Natural killer cell (primary cell): ENCODE results near the gene RASGRF2. TPM values are rescaled to one million over a fixed set of nuclear protein-coding genes. Genes with fewer than 3 reads are reported as not detected.
"Not testable (repeated sequence)": the region's sequence is repeated elsewhere in the genome, so short reads cannot be mapped to it uniquely, and the experiment has no call there.

Source experiments
- ATAC-seq, 3 donors: fragments of 150-1000 bp in 2 of 3; fragments of 200-7000 bp in 1 of 3; cut with Tn5 transposase; 1 replicate in 1 of 3; 2 replicates in 2 of 3; pipeline ENCODE4 v1.10.0; 2021; ENCODE audit warnings: mild to moderate bottlenecking in 2 of 3, moderate library complexity in 2 of 3
- DNase-seq, 2 donors: peaks; one replicate each; pipeline versions ENCODE4 v3.0.0 to v3.0.0-alpha.2; 2013 to 2021; ENCODE audit warnings: mixed read lengths in 1 of 2
- H3K27ac ChIP-seq: one replicate; pipeline ENCODE4 v1.5.1; 2013; ENCODE audit warnings: mild to moderate bottlenecking, low read length
- H3K27me3 ChIP-seq: one replicate; pipeline ENCODE4 v1.6.1; 2013; ENCODE audit warnings: low read length; ENCODE audit not compliant: control insufficient read depth, insufficient read depth
- H3K36me3 ChIP-seq: one replicate; pipeline ENCODE4 v1.6.1; 2013; ENCODE audit warnings: low read length; ENCODE audit not compliant: control insufficient read depth, insufficient read depth
- H3K4me1 ChIP-seq: one replicate; pipeline ENCODE4 v1.6.1; 2013; ENCODE audit warnings: low read length; ENCODE audit not compliant: control insufficient read depth, insufficient read depth
- H3K4me3 ChIP-seq: one replicate; pipeline ENCODE4 v1.5.1; 2013; ENCODE audit warnings: low read length
- H3K9me3 ChIP-seq: one replicate; pipeline ENCODE4 v1.6.1; 2013; ENCODE audit warnings: low read length; ENCODE audit not compliant: control insufficient read depth, insufficient read depth
- H3K27ac Mint-ChIP-seq, 2 donors: one replicate each; pipeline ENCODE4 v1.8.0; 2022; ENCODE audit warnings: mild to moderate bottlenecking in 2 of 2, mixed read lengths in 2 of 2, moderate library complexity in 1 of 2
- H3K27me3 Mint-ChIP-seq, 2 donors: one replicate each; pipeline ENCODE4 v1.8.0; 2022; ENCODE audit warnings: low read depth in 2 of 2, mixed read lengths in 2 of 2
- H3K36me3 Mint-ChIP-seq: one replicate; pipeline ENCODE4 v1.8.0; 2022; ENCODE audit warnings: mixed read lengths
- H3K4me1 Mint-ChIP-seq, 2 donors: one replicate each; pipeline ENCODE4 v1.8.0; 2022; ENCODE audit warnings: mixed read lengths in 2 of 2
- H3K4me3 Mint-ChIP-seq: one replicate; pipeline ENCODE4 v1.8.0; 2022; ENCODE audit warnings: mild to moderate bottlenecking, moderate library complexity, mixed read lengths
- H3K9me3 Mint-ChIP-seq, 2 donors: one replicate each; pipeline ENCODE4 v1.8.0; 2022; ENCODE audit warnings: mixed read lengths in 2 of 2
- WGBS: methylation state at CpG from one replicate; pipeline ENCODE4 v1.1.7; 2013; ENCODE audit warnings: missing lambda C conversion rate; ENCODE audit not compliant: insufficient coverage; 5-methylcytosine and 5-hydroxymethylcytosine counted together
- intact Hi-C: fragments of 100-400 bp; cut with micrococcal nuclease; formaldehyde crosslinking; loops from one replicate; pipeline ENCODE4 v1.14.2; 2022
- total RNA-seq, 4 donors: library from RNA; stranded (reverse); fragments of 120-200 nt in 1 of 4; gene quantifications; one replicate each; pipeline versions ENCODE4 v1.2.3 to v1.2.4, GENCODE V29; 2013 to 2022
- TF ChIP-seq, protein P1 (sequence below): fragments of 200-600 bp; IDR thresholded peaks from one replicate; pipeline ENCODE4 v1.8.0; 2022; ENCODE audit warnings: antibody characterized with exemption

The RASGRF2 gene
- total RNA-seq, 3 donors from 2014 or later (not counting 1 experiment from before 2014, with no cell fraction given): 5.6 to 10.1 (median 6.1) TPM

DNA sequence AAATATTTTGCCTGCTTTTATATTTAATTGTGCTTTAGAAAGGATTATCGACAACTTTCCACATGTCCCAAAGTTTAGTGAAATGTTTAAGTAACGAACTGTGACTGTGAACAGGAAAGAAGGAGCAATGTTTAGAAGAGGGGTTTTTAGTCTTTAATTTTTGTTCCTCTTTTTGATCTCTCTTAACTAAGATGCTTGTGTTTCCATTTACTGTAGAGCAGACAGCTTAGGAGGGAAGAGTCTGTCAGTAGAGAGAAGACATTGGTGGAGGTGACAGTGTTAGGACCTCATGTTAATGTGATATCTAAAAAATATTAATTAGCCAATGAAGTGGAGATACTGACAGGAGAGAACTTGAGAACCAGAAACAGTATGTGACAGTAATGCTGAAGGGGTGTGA lies 92.2 kb downstream of the RASGRF2 start:
- ATAC-seq: no peak
- Histone ChIP-seq H3K27ac (no peak overlapping the region), H3K4me3 (no peak overlapping the region), H3K27me3 (no peaks in the 10 kb centered on the region), H3K36me3 (no peaks in the 10 kb centered on the region), H3K9me3 (no peaks in the 10 kb centered on the region), H3K4me1 (no peaks in the 10 kb centered on the region)
- Mint-ChIP-seq H3K9me3 (no peaks in the 10 kb centered on the region), H3K27ac (no peak overlapping the region), H3K27me3 (peaks cover 0 to 11% of the 10 kb centered on the region in 2 donors), H3K4me1 (no peaks in the 10 kb centered on the region), H3K4me3 (no peak overlapping the region), H3K36me3 (no peaks in the 10 kb centered on the region)
- 57% methylated on average over 2 of the region's 2 CpGs for WGBS
- TF ChIP-seq, protein P1, sequence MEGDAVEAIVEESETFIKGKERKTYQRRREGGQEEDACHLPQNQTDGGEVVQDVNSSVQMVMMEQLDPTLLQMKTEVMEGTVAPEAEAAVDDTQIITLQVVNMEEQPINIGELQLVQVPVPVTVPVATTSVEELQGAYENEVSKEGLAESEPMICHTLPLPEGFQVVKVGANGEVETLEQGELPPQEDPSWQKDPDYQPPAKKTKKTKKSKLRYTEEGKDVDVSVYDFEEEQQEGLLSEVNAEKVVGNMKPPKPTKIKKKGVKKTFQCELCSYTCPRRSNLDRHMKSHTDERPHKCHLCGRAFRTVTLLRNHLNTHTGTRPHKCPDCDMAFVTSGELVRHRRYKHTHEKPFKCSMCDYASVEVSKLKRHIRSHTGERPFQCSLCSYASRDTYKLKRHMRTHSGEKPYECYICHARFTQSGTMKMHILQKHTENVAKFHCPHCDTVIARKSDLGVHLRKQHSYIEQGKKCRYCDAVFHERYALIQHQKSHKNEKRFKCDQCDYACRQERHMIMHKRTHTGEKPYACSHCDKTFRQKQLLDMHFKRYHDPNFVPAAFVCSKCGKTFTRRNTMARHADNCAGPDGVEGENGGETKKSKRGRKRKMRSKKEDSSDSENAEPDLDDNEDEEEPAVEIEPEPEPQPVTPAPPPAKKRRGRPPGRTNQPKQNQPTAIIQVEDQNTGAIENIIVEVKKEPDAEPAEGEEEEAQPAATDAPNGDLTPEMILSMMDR: no peak
- no peak for DNase-seq
- intact Hi-C loops: no loop called here

DNA sequence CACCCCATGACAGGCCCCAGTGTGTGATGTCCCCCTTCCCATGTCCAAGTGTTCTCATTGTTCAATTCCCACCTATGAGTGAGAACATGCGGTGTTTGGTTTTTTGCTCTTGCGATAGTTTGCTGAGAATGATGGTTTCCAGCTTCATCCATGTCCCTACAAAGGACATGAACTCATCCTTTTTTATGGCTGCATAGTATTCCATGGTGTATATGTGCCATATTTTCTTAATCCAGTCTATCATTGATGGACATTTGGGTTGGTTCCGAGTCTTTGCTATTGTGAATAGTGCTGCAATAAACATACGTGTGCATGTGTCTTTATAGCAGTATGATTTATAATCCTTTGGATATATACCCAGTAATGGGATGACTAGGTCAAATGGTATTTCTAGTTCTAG lies 93.1 kb downstream of the RASGRF2 start:
- peaks cover 0 to 11% of the 10 kb centered on the region in 2 donors for H3K27me3 Mint-ChIP-seq
- H3K4me1 ChIP-seq, H3K4me1 Mint-ChIP-seq, H3K36me3 Mint-ChIP-seq, H3K9me3 Mint-ChIP-seq, H3K36me3 ChIP-seq, DNase-seq, H3K27ac Mint-ChIP-seq, H3K4me3 Mint-ChIP-seq, ATAC-seq, H3K4me3 ChIP-seq, H3K27ac ChIP-seq, H3K9me3 ChIP-seq, H3K27me3 ChIP-seq, intact Hi-C loops: not testable (repeated sequence)
- 100% methylated on average over 1 of the region's 4 CpGs for WGBS

DNA sequence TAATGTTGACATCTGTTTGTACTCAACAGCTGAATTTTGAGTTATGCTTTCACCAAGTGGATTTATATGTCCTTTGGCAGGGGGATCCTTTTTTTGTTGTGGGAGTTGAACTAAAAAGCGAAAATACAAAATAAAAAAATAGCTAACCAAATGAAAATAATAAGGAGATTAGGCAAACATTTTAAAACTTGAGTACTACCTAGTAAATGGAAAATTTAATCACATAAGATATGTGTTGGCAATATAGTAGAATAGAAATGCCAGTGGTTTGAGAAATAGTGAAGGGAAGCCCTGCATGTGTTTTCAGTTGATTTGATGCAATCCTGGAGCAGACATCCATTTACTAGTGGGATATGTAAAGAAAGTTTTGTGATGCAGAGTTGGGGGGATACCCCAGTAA lies 98.0 kb downstream of the RASGRF2 start:
- intact Hi-C loops: no loop called here
- no peaks in the 10 kb centered on the region for H3K27me3 ChIP-seq
- Mint-ChIP-seq H3K4me1 (peaks cover 5 to 6% of the 10 kb centered on the region in 2 donors), H3K36me3 (no peaks in the 10 kb centered on the region), H3K4me3 (no peak overlapping the region), H3K27me3 (peaks cover 0 to 4% of the 10 kb centered on the region in 2 donors), H3K27ac (no peak overlapping the region), H3K9me3 (no peaks in the 10 kb centered on the region)
- H3K4me3 ChIP-seq: no peak overlapping the region
- TF ChIP-seq, protein P1: no peak
- no peak overlapping the region for H3K27ac ChIP-seq
- WGBS: no CpG with 5 or more reads among the region's 1 CpG
- H3K4me1 ChIP-seq: no peaks in the 10 kb centered on the region
- ATAC-seq: no peak
- H3K9me3 ChIP-seq: no peaks in the 10 kb centered on the region
- H3K36me3 ChIP-seq: no peaks in the 10 kb centered on the region
- no peak for DNase-seq

DNA sequence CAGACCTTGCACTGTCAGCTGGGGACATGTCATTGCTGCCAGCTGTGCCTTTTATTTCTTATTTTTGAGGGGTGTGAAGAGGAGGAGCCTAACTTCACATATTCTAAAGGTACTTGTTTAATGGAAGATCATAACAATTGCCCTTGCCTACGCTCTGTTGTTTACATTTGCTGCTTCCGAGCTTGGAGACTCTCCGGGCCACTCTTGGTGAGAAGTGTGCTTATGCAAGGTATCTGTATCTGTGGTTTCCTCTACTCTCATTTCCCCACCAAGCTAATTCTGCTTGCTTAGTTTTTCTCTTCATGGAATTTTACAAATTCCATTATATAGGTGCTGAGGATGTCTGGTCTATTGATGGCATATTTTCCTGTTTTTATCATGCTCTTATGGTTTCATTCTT lies 105.3 kb downstream of the RASGRF2 start:
- Histone ChIP-seq H3K36me3 (no peaks in the 10 kb centered on the region), H3K4me1 (no peaks in the 10 kb centered on the region), H3K27ac (no peak overlapping the region), H3K27me3 (no peaks in the 10 kb centered on the region), H3K4me3 (no peak overlapping the region), H3K9me3 (no peaks in the 10 kb centered on the region)
- peaks cover 0 to 2% of the 10 kb centered on the region in 2 donors for H3K27me3 Mint-ChIP-seq
- WGBS: 49% methylated on average over 2 of the region's 3 CpGs
- no peak overlapping the region for H3K4me3 Mint-ChIP-seq
- H3K27ac Mint-ChIP-seq: no peak overlapping the region
- DNase-seq: no peak
- H3K36me3 Mint-ChIP-seq: no peaks in the 10 kb centered on the region
- no peak for ATAC-seq
- TF ChIP-seq, protein P1: no peak
- intact Hi-C loops: no loop called here
- H3K9me3 Mint-ChIP-seq: no peaks in the 10 kb centered on the region
- H3K4me1 Mint-ChIP-seq: peaks cover under 1 to 1% of the 10 kb centered on the region in 2 donors
